GM12892 (cell line): ENCODE results near the gene FBLN7.

Experiments used
- POLR2A ChIP-seq: IDR thresholded peaks from 2 replicates; pipeline ENCODE4 v1.6.1; 2011; ENCODE audit warnings: low read depth, low read length, control low read depth
- TAF1 ChIP-seq: IDR thresholded peaks from 2 replicates; pipeline ENCODE4 v1.6.1; 2011; ENCODE audit warnings: low read depth, mild to moderate bottlenecking, control low read depth, low read length, borderline replicate concordance

DNA sequence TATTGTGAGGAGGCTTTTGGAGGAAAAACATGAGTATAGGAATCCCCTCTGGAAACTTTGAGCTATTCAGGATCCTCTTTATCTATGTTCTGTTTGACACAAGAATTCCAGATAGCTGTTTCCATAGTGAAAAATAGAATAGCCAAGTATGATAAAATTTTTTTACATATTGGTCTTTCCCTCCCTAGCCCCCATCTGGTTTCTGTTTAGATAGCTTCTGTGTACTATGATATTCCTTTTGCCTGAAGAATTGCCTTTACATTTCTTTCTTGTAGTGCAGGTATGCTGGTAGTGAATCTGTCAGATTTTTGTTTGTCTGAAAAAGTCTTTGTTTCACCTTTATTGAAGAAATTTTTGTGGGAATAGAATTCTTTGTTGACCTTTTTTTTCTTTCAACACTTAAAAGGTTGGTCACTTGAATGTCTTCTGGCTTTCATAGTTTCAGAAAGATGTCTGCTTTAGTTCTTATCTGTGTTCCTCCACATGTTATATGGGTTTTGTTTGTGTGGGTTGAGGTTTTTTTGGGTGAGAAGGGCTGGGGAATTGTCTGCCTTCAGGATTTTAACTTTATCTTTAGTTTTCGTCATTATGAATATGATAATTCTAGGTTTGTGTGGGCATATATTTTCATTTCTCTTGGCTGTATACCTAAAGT is 29.9 kb upstream of the FBLN7 start:
- TF ChIP-seq TAF1 (no peak), POLR2A (no peak)
